CD1c-positive myeloid dendritic cell (primary cell): ENCODE data around the gene KCTD17.

ENCODE experiments used
- DNase-seq: peaks from one replicate; pipeline ENCODE4 v3.0.0-alpha.2; 2016; ENCODE audit errors: extremely low spot score

The KCTD17 gene

GRCh38 chr22:37051391-37052385, at the start of gene KCTD17:
TSS of gene KCTD17 (plus strand) at chr22:37051742. CDS start at chr22:37051761, 19 bp downstream.
- DNase-seq: peak; percentile 86

DNA sequence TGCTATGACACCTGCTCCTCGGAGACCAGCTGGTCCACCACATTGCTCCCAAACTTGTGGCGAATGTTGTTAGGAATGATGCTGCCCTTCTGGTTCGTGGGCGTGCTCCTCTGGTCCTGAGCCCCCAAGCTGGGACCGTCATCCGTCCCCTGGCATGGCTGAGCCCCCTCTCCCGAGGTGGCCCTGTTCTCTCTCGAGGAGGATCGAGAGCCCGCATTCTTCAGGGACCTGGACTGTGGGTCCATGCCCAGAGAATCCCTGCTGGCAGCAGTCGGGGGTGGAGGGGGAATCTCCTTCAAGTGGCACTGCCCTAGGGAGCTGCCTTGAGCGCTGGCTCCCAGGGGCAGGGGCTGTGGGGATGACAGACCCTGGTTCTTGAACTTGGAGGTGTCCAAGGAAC, 49.7 kb upstream of the KCTD17 start:
- no peak for DNase-seq

DNA sequence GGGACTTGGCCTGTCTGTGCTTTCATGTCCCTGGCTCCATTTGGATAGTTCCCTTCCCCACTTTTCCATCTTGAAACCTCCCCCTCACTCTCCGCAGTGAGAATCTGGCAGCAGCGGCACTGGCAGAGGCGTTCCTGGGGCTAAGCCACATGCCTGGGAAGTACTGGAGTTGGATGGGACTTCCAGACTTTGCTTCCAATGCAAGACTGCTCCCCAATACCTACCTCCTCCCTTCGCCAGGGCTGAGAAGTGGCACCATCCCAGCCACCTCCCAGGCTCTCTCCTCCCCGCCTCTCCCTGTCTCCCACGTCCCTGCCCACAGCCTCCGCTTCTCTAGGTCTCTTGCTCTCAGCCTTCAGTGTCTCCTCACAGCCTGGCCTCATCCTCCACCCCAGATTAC, 48.9 kb upstream of the KCTD17 start:
- DNase-seq: no peak

- no peak for DNase-seq
Measured at GRCh38 chr22:37007651-37008050, 43.9 kb upstream of the KCTD17 start.

DNA sequence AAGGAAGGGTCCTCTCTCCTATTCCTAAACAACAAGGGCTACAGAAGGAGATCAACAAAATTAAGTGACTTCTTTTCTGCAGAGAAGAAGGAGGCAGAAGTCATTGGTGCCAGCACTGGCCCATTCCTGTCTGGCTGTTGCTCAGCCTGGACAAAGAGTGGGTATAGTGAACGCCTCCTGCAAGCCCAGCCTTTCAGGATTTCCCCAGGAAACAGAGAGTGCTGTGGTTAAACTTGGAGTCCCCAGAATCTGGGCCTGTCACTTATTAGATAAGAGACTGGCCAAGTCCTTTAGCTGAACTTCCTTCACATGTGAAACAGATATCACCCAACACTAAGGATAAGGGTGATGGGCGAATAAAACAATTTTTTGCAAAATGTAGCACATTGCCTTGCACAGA, 43.2 kb upstream of the KCTD17 start:
- DNase-seq: no peak

DNA sequence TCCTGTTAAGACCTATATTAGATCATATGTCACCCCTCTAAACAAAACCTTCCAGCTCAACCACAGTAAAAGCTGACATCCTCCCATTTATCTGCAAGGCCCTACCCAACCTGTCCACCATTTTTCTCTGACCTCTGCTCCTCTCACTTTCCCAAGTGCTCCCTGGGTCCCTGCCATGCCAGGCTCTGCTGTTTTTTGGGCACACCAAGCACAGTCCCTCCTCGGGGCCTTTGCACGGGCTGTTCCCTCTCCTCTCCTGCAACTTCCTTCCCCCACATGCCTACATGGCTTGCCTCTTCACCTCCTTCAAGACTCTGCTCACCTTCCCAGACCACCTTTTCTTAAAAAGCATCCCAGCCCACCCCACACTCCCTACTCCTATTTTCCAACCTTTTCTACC, 42.1 kb upstream of the KCTD17 start:
- no peak for DNase-seq

DNA sequence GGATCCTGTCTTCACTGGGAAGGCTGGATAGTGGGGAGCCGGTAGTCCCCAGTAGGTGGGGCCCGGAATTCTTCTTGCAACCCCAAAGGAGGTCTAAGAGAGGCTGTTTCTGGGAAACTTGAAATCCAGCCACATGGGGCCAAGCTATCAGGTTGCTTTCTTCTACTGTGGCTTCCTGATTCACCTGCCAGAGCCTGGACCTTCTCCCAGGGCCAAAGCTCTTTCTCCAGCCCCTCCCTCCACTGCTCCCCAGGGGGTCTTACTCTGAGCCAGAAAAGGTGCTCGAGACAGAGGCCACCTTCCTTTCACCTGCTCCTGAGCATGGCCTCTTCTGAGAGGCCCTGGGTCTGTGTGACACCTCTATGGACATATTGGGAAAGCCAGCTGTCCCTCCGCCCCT, 41.4 kb upstream of the KCTD17 start:
- no peak for DNase-seq

- DNase-seq: no peak
Measured at GRCh38 chr22:37010976-37011375, 40.6 kb upstream of the KCTD17 start.

DNA sequence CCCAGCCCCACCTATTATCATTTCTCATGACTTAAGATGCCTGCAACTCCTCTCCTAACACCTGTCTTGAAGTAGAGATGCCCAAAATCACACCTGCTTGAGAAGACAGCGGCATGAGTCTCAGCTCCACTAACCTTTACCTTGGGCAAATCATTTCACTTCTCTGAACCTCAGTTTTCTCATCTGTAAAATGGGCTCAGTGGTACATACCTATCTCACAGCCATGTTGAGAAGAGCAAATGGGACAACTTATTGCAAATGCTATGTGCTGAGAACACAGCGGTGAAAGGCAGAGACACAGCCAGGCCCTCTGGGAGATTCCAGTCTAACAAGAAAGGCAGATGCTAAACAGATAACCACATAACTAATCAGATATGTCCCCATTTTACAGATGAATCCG, 40.1 kb upstream of the KCTD17 start:
- DNase-seq: no peak

GRCh38 chr22:37012262-37012904, 39.2 kb upstream of the KCTD17 start:
- no peak for DNase-seq

GRCh38 chr22:37012956-37013355, 38.6 kb upstream of the KCTD17 start:
- DNase-seq: no peak

- DNase-seq: no peak
Measured at GRCh38 chr22:37014415-37014806, 37.1 kb upstream of the KCTD17 start.

DNA sequence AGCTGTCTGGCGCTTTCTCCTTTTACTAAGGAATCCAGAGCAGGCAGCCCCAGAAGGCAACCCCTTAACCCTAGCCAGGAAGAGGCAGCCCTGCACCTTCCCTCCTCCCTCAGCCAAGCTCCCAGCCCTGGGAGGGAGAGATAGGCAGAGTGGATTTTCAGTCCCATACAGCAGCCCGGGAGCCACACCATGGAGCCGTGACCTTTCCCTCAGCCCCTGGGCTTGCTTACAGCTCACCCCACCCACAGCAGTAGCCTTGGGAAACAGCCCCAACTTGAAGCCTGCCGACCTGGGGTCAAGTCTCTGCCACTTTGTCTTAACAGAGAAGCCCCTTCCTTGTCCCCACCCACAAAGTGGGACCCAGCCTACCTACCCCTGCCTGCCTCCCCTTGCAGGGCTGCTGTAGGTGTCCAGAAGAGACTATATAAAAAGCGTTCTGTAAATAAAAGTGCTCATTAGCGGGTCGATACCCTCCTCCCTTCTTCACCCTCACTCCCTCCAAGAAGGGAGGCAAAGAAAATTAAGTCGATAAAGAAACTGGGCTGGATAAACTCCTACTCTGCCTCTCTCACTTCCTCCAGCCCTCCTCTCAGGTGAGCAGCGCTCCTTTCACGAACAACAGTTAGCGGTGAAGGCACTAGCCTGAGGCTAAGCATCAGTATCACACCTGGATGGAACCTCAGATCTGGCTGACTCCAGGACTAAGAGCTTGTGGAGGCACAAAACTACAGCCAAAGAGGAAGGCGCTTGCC, 36.5 kb upstream of the KCTD17 start:
- DNase-seq: no peak

GRCh38 chr22:37015587-37015878, 36.0 kb upstream of the KCTD17 start:
- DNase-seq: no peak

DNA sequence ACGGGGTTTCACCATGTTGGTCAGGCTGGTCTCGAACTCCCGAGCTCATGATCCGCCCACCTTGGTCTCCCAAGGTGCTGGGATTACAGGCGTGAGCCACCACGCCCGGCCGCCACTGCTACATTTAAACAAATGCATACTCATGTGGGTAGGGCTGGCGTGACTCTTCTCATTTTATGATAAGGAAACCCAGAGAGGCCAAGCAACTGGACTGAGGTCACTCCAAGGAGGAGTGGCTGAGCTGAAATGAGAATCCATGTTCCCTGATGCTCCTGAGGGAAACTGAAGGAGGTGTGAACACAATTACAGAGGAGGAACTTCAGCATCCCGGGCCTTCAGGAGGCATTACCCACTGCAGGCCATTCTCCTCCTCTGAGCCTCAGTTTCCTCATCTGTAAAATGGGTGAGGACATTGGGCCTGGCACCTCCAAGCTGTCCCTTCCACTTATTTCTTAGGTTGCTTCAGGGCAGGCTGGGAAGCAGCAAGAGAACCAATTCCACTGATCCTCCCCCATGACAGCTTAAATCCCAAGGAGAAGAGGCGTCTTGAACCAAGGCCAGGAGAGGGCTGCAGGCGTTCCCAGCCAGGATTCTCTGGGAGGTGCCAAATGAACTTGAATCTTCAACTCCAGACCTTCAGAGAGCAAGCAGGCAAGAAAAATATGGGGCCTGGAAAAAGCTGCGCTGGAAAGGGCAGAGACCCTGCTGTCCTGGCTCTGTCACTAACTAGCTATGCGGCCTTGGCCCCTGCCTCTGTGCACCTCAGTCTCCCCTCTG, 35.2 kb upstream of the KCTD17 start:
- no peak for DNase-seq

DNA sequence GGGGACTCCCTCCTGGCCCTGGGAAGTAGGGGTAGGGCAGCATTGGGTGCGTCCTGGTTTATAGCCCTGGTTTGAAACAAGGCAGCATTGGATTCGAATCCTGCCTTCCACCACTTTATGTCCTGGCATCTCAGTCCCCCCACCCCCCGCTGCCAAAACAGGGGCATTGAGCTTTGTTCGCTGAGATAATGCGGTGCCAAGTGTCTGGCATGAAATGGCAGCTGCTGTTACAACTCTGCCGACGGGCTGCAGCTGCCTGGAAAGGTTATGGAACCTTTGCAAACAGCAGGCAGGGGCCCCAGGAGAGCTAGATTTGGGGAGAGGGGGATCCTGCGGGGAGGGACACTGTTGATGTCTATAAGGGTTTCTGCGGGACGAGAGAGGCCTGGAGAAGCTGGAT, 34.2 kb upstream of the KCTD17 start:
- DNase-seq: no peak

DNA sequence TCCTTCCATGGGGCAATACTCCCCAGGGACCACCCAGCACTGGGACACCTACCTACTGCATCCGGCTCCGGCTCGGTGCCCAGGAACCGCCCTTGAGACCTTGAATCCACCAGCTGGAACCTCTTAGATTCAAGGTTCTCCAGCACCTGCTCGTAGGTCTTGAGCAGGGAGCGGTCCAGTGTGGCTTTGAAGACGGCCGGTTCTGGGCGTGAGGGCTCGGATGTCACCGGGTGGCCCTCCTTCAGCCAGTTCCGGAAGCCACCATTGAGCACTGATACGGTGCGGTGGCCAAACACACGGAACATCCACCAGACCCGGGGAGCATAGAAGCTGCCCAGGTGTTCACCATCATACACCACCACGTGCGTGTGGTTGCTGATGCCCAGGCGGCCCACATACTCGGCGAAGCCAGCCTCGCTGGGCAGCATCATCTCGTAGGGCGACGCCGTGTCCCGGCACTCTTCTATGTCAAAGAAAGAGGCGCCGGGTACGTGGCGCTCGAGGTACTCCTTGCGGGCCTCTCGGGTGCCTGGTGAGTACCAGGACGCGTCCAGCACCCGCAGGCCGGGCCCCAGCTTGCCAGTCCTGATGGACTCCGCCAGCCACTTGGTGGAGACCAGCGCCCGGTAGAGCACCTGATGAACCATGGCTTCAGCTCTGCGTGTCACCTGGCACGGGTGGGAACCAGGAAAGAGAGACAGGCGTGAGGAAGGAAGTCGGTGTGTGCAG, 33.3 kb upstream of the KCTD17 start:
- DNase-seq: no peak

DNA sequence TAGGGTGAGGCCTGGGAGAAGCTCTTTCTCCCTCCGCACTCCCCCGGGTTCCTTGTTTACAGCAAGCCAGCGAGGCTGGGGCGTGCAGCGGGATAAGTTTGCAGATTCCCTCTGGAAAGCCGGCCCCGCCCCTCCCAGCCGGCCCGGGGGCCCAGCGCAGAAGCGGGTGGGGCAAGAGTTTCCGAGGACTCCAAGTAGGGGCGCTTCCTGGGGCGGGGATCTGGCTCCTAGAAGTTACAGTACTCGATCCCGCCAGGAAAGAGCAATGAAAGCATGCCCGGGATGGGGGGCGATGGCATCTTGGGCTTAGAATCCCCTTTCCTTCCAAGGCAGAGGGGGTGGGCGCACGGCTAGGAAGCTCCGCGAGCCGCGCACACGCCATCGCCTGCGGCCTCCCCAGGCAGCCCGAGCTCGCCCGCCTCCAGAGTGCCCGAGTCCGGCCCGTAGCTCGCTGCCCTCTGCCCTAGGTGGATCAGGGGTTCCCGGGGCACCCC, 32.7 kb upstream of the KCTD17 start:
- peak; percentile 15 for DNase-seq

- peak; percentile 73 for DNase-seq
Measured at GRCh38 chr22:37019309-37020191, 32.0 kb upstream of the KCTD17 start, which contains the start of the genes MPST and TST. TSS of gene MPST (plus strand) at chr22:37019742. CDS start at chr22:37019837, 95 bp downstream. TSS of gene TST (minus strand) at chr22:37019447. CDS start at chr22:37018732, 715 bp downstream.

DNA sequence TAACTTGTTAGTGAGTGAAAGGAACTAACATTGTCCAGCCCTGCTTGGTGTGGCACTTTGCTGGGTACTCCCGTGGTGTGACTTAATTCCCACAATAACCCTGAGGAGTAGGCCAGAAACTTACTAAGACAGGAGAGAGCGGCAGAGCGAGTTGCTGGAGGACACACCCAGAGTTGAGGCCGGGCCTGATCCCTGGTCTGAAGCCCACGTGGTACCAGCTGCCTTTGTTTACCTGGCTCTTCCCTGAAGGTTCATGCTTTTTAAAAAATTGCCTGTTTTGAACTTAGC, 31.4 kb upstream of the KCTD17 start:
- peak; percentile 13 for DNase-seq
